GM12892 (cell line): ENCODE measurements around the gene NSUN6.

Source experiments
- POLR2A ChIP-seq: IDR thresholded peaks from 2 replicates; pipeline ENCODE4 v1.6.1; 2011; ENCODE audit warnings: low read depth, low read length, control low read depth
- POLR2AphosphoS5 ChIP-seq: IDR thresholded peaks from 2 replicates; pipeline ENCODE4 v1.6.1; 2011; ENCODE audit warnings: low read depth, low read length, control low read depth
- TAF1 ChIP-seq: IDR thresholded peaks from 2 replicates; pipeline ENCODE4 v1.6.1; 2011; ENCODE audit warnings: low read depth, mild to moderate bottlenecking, control low read depth, low read length, borderline replicate concordance

- TF ChIP-seq POLR2A: no peak
- no peak for TF ChIP-seq POLR2AphosphoS5
- no peak for TF ChIP-seq TAF1
These were observed 36.3 kb upstream of the NSUN6 start for GRCh38 chr10:18687706-18688105.
